Measurements from ENCODE around the gene ABCB11. TPM values are rescaled to one million over a fixed set of nuclear protein-coding genes. Genes with fewer than 3 reads are reported as not detected.

The ABCB11 gene
- total RNA-seq, 4 donors from 2014 or later: 0.18 to 0.54 TPM; not detected in 2

DNA sequence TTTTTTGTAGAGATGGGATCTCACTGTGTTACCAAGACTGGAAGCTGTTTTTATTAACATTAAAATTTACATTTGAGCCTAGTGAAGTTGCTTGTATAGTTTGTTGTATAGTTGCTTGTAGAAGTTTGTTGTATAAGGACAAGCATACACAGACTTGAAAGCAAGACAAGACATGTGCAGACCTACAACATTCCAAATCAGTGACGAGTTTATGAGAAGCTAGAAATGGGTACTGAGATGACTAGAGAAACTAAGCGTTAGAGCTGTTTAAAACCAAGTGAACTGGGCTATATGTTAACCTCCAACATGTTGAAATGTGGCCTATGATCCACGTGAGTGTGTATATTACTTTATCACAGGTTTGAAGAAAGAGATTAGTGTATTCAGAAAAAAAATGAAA, 39.1 kb downstream of the ABCB11 start:
- Histone ChIP-seq H3K36me3 (no peaks in the 10 kb centered on the region), H3K27ac (no peak overlapping the region), H3K4me1 (no peaks in the 10 kb centered on the region), H3K9me3 (no peaks in the 10 kb centered on the region), H3K27me3 (no peaks in the 10 kb centered on the region), H3K4me3 (no peak overlapping the region)
- no peak for DNase-seq
- no peak for TF ChIP-seq CTCF (IDR thresholded peaks at IDR 0.05)
- no peak for TF ChIP-seq POLR2A (IDR thresholded peaks at IDR 0.05)

GRCh38 chr2:168988755-168989154, 42.4 kb downstream of the ABCB11 start:
- Histone ChIP-seq H3K9me3 (no peaks in the 10 kb centered on the region), H3K36me3 (no peaks in the 10 kb centered on the region), H3K4me3 (no peak overlapping the region), H3K4me1 (no peaks in the 10 kb centered on the region), H3K27ac (no peak overlapping the region), H3K27me3 (no peaks in the 10 kb centered on the region)
- no peak for DNase-seq
- TF ChIP-seq CTCF (IDR thresholded peaks at IDR 0.05): no peak
- TF ChIP-seq POLR2A (IDR thresholded peaks at IDR 0.05): no peak

DNA sequence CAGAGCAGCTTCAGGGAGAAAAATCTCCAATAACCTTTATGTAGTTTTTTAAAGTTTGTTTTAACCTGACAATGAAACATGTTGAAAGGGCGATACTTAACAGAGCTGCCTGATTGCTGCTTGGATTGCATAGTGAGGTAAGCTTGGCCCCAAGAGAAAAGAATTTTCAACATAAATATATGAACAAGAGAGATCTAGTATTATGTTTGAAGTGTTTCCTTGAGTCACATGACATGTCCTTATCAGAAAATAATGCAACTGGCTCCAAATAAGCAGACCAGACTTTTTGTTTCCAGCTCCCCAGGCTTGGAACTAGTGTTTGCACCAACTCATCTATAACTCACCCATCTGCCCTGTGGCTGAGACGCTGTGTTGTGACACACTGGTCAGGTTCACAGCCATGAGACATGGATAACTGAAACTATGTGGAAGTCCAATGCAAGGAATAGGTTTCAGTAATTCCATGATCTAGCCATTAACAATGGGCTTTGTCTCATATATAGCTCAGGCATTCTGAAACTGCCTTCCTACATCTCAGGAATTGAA, 44.7 kb downstream of the ABCB11 start:
- H3K36me3 ChIP-seq: no peaks in the 10 kb centered on the region
- H3K4me3 ChIP-seq: no peak overlapping the region
- H3K9me3 ChIP-seq: no peaks in the 10 kb centered on the region
- H3K4me1 ChIP-seq: no peaks in the 10 kb centered on the region
- H3K27ac ChIP-seq: no peak overlapping the region
- TF ChIP-seq POLR2A (IDR thresholded peaks at IDR 0.05): no peak
- no peak for TF ChIP-seq CTCF (IDR thresholded peaks at IDR 0.05)
- H3K27me3 ChIP-seq: no peaks in the 10 kb centered on the region
- no peak for DNase-seq

- Histone ChIP-seq H3K27me3 (no peaks in the 10 kb centered on the region), H3K4me3 (no peak overlapping the region), H3K27ac (no peak overlapping the region), H3K4me1 (no peaks in the 10 kb centered on the region), H3K9me3 (no peaks in the 10 kb centered on the region), H3K36me3 (no peaks in the 10 kb centered on the region)
- no peak for DNase-seq
- TF ChIP-seq POLR2A (IDR thresholded peaks at IDR 0.05): no peak
- no peak for TF ChIP-seq CTCF (IDR thresholded peaks at IDR 0.05)
Measured at GRCh38 chr2:168981651-168982050, 49.5 kb downstream of the ABCB11 start.

DNA sequence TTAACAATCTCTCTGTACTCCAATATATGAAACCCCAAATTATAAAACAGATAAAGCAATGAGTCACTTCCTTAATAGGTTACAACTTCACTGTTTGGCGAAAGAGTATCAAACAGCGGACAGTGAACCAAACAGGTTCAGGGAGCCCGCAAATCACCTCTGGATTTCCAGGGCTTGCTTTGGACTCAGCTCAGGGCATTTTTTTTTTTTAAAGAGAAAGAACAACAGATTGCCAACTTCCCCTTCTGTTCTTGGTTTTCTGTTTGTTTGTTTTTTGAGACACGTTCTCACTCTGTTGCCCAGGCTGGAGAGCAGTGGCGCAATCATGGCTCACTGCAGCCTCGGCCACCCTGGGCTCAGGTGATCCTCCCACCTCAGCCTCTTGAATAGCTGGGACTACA, 52.7 kb downstream of the ABCB11 start:
- TF ChIP-seq POLR2A (IDR thresholded peaks at IDR 0.05): no peak
- TF ChIP-seq CTCF (IDR thresholded peaks at IDR 0.05): no peak
- Histone ChIP-seq H3K9me3 (no peaks in the 10 kb centered on the region), H3K27me3 (no peaks in the 10 kb centered on the region), H3K4me1 (no peaks in the 10 kb centered on the region), H3K27ac (no peak overlapping the region), H3K4me3 (no peak overlapping the region), H3K36me3 (no peaks in the 10 kb centered on the region)
- DNase-seq: no peak

- no peaks in the 10 kb centered on the region for H3K9me3 ChIP-seq
- no peak overlapping the region for H3K4me3 ChIP-seq
- DNase-seq: no peak
- no peak for TF ChIP-seq CTCF (IDR thresholded peaks at IDR 0.05)
- no peak for TF ChIP-seq POLR2A (IDR thresholded peaks at IDR 0.05)
- H3K27ac ChIP-seq: no peak overlapping the region
- no peaks in the 10 kb centered on the region for H3K27me3 ChIP-seq
- H3K4me1 ChIP-seq: no peaks in the 10 kb centered on the region
- H3K36me3 ChIP-seq: no peaks in the 10 kb centered on the region
Measured at GRCh38 chr2:168977608-168978007, 53.5 kb downstream of the ABCB11 start.
